Left forelimb (tissue), 1 donor: ENCODE data around the gene DAZAP1.
"Not testable (repeated sequence)": the region's sequence is repeated elsewhere in the genome, so short reads cannot be mapped to it uniquely, and the experiment has no call there.

Source experiments
- DNase-seq: peaks from one replicate; pipeline ENCODE4 v3.0.0-alpha.2; 2018; ENCODE audit warnings: low spot score

Gene DAZAP1

GRCh38 chr19:1411255-1412191, 4.1 kb downstream of the DAZAP1 start:
- DNase-seq, result no peak

GRCh38 chr19:1412323-1412923, 5.0 kb downstream of the DAZAP1 start:
- no peak for DNase-seq

GRCh38 chr19:1412995-1413800, 5.8 kb downstream of the DAZAP1 start:
- no peak for DNase-seq

GRCh38 chr19:1416014-1416841, 8.8 kb downstream of the DAZAP1 start:
- DNase-seq, result no peak

GRCh38 chr19:1417145-1417544, 9.8 kb downstream of the DAZAP1 start:
- DNase-seq, result no peak

GRCh38 chr19:1417681-1418495, 10.5 kb downstream of the DAZAP1 start:
- no peak for DNase-seq

DNA sequence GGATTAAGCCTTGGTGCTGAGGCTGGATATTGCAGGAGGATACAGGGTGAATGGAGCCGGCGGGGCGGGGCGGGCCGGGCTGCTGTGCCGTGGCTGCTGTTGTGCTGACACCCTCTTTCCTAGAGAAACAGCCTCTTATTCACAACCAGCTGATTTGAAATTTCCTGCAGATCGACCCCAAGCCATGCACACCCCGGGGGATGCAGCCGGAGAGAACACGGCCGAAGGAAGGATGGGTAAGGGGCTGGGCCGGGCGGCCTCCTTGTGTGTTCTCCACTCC, 11.1 kb downstream of the DAZAP1 start:
- no peak for DNase-seq

- no peak for DNase-seq
Measured at GRCh38 chr19:1418951-1419738, 11.8 kb downstream of the DAZAP1 start.

DNA sequence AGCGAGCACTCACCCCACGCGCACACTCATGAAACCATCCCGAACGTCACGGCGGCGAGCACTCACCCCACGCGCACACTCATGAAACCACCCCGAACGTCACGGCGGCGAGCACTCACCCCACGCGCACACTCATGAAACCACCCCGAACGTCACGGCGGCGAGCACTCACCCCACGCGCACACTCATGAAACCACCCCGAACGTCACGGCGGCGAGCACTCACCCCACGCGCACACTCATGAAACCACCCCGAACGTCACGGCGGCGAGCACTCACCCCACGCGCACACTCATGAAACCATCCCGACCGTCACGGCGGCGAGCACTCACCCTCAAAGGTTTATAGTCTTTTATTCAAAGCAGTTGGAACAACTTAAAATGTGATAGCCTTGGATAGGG, 12.7 kb downstream of the DAZAP1 start:
- DNase-seq, result not testable (repeated sequence)

- DNase-seq, result no peak
Measured at GRCh38 chr19:1420590-1420989, 13.2 kb downstream of the DAZAP1 start.

- no peak for DNase-seq
Measured at GRCh38 chr19:1421218-1421957, 14.0 kb downstream of the DAZAP1 start.

DNA sequence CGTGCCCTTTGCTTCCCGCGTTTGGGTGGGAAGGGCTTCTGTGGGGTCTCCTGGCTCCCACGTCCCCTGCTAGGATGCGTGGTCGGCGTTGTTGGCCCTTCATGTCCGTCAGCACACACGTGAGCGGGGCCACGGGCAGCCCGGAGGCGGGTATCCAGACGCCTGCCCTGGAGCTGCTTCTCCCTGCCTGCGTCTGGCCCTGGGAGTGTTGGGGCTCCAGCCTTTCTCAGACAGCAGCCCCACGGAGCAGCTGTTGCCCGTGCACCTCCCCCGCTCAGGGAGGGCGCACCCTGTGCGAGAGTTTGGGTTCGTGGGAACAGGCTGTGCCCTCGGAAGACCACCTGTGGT, 14.5 kb downstream of the DAZAP1 start:
- no peak for DNase-seq

DNA sequence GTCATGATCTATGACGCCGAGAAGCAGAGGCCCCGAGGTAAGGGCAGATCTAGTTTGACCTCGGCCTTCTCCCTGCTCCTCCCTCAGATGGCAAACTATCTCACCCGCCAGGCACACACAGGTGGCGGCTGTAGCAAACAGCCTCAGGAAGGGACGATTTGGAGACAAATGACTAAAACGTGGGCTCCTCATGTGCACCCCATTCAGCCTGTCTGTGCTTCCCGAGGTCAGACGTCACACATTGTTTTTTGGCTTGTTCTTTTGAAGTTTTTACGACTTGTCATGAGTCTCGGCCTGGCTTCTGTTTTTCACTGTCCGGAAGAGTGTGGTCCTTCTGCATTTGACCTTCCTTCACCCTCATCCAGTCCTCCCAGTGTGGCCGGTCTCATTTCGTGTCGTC, 15.0 kb downstream of the DAZAP1 start:
- no peak for DNase-seq

- DNase-seq, result no peak
Measured at GRCh38 chr19:1422943-1423342, 15.6 kb downstream of the DAZAP1 start.

DNA sequence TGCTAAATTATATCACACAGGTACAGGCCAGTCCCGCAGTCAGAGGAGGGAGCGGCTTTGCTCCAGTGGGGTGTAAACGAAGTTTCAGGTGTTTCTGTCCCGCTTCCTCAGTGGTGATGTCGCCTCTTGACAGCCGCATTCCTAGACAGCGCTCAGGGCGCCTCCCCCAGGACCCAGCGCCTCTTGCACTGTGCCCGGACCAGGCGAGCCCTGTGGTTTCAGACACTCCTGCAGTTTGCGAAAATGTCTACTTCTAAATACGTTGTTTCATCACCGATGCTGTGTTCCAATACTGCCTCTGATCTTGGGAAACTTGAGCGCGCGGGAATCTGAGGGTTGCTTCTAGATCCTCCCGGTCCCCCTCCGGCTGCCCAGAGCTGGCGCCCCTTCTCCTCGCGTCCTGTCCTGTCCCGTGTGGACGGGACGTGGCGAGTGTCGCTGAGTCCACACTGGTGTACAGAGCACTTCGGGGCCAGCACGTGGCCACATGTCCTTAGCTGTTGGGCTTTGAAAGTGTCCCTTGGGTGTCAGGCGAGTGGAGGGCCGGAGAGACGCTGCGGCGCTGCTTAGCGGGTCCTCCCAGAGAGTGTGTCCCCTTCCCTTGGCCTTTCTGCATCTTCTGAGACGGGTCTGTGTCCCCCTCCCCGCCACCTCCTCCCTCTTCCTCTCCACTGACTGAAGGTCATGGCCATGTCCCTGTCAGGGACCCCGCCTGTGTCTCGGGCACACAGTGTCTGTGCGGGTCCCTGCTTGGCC, 16.2 kb downstream of the DAZAP1 start:
- no peak for DNase-seq

GRCh38 chr19:1424192-1424955, 17.0 kb downstream of the DAZAP1 start:
- no peak for DNase-seq

DNA sequence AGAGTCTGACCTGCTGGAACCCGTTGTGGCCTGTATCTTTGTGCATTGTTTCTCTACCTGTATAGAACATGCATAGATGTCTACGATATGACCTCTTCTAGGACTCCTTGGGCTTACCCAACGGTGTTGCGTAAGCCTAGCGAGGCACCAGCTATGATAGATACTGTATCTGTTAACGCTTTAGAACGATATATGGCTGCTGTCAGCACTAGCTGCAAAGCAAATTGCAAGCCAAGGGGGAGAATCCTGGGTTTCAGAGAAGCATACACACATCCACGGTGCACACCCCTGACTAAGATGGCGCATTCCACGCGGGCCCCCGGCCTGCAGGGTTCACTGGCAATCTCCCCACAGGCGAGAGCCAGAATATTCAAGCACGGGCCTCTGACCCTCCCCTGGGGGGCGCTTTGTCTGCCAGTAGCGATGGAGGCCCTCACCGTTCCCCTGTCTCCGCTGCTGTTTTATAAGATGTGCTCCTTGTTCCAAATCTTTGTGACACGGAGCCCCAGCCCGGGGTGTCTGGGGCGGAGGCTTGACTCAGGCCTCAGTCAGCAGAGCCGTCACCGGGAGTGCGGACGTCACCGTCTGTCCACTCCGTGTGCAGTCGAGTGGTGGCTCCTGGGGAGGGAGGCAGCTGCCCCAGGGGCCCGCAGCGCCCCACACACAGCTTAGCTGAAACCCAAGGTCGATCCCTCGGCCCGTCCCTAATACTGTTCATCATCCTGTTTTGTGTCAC, 17.9 kb downstream of the DAZAP1 start:
- no peak for DNase-seq
